ENCODE data around the gene AQR.

- TF ChIP-seq POLR2AphosphoS5 (IDR thresholded peaks at IDR 0.05; ENCODE audit: low read depth, low read length) (no peak), TAF1 (IDR thresholded peaks at IDR 0.05; ENCODE audit: borderline replicate concordance, insufficient read depth, low read length) (no peak), REST (IDR thresholded peaks at IDR 0.05; ENCODE audit: insufficient read depth in 1 of 2, low read depth in 2 of 2, low read length in 2 of 2) (no peak), SIN3A (IDR thresholded peaks at IDR 0.05; ENCODE audit: borderline replicate concordance, insufficient read depth, low read length) (no peak), FOXP2 (optimal IDR thresholded peaks at IDR 0.05; ENCODE audit: borderline replicate concordance, extremely low read depth, extremely low read length, insufficient read depth) (no peak)
Measured at GRCh38 chr15:34999906-35000305, 30.4 kb upstream of the AQR start.

Data from PFSK-1 (cell line).